Activated CD8-positive, alpha-beta memory T cell treated with anti-CD3 and anti-CD28 coated beads for 24 hours (primary cell): Measurements from ENCODE around the gene RHBDF2.

Experiments used
- DNase-seq: peaks from one replicate; pipeline ENCODE4 v3.0.0-alpha.2; 2020

Gene RHBDF2

GRCh38 chr17:76499267-76499667 is 2.0 kb downstream of the RHBDF2 start:
- DNase-seq = no peak

GRCh38 chr17:76498876-76499251 is 2.4 kb downstream of the RHBDF2 start:
- no peak for DNase-seq

- DNase-seq = no peak
Measured at GRCh38 chr17:76497979-76498875, 3.0 kb downstream of the RHBDF2 start.

GRCh38 chr17:76497699-76497978 is 3.6 kb downstream of the RHBDF2 start:
- no peak for DNase-seq

- no peak for DNase-seq
Measured at GRCh38 chr17:76496464-76496863, 4.8 kb downstream of the RHBDF2 start.

- DNase-seq = no peak
Measured at GRCh38 chr17:76495663-76496400, 5.4 kb downstream of the RHBDF2 start.

GRCh38 chr17:76493505-76494167 is 7.6 kb downstream of the RHBDF2 start:
- peak; percentile 69 for DNase-seq

GRCh38 chr17:76492989-76493501 is 8.2 kb downstream of the RHBDF2 start:
- peak; percentile 75 for DNase-seq

GRCh38 chr17:76492123-76492988 is 8.9 kb downstream of the RHBDF2 start:
- DNase-seq = peak; percentile 71

- DNase-seq = no peak
Measured at GRCh38 chr17:76491271-76492122, 9.7 kb downstream of the RHBDF2 start.

- no peak for DNase-seq
Measured at GRCh38 chr17:76490112-76490710, 11.0 kb downstream of the RHBDF2 start.

GRCh38 chr17:76487451-76488192 is 13.6 kb downstream of the RHBDF2 start:
- no peak for DNase-seq

GRCh38 chr17:76485569-76485968 is 15.7 kb downstream of the RHBDF2 start:
- no peak for DNase-seq

- no peak for DNase-seq
Measured at GRCh38 chr17:76484228-76484725, 16.9 kb downstream of the RHBDF2 start.

- DNase-seq = no peak
Measured at GRCh38 chr17:76481071-76481655, 20.1 kb downstream of the RHBDF2 start.

GRCh38 chr17:76480632-76481031 is 20.6 kb downstream of the RHBDF2 start:
- DNase-seq = no peak

- no peak for DNase-seq
Measured at GRCh38 chr17:76479515-76480060, 21.6 kb downstream of the RHBDF2 start.

- no peak for DNase-seq
Measured at GRCh38 chr17:76478730-76479514, 22.3 kb downstream of the RHBDF2 start.

GRCh38 chr17:76478097-76478496 is 23.1 kb downstream of the RHBDF2 start:
- no peak for DNase-seq
